Measurements from ENCODE around the gene CAMK1D. TPM values are rescaled to one million over a fixed set of nuclear protein-coding genes. Genes with fewer than 3 reads are reported as not detected.
A peak's percentile ranks its signal among the peaks of the same experiment; 100 is the strongest.
"Not testable (repeated sequence)": the region's sequence is repeated elsewhere in the genome, so short reads cannot be mapped to it uniquely, and the experiment has no call there.

CAMK1D gene
- total RNA-seq, 4 donors from 2014 or later, result 13.5 to 21.4 (median 15.7) TPM

DNA sequence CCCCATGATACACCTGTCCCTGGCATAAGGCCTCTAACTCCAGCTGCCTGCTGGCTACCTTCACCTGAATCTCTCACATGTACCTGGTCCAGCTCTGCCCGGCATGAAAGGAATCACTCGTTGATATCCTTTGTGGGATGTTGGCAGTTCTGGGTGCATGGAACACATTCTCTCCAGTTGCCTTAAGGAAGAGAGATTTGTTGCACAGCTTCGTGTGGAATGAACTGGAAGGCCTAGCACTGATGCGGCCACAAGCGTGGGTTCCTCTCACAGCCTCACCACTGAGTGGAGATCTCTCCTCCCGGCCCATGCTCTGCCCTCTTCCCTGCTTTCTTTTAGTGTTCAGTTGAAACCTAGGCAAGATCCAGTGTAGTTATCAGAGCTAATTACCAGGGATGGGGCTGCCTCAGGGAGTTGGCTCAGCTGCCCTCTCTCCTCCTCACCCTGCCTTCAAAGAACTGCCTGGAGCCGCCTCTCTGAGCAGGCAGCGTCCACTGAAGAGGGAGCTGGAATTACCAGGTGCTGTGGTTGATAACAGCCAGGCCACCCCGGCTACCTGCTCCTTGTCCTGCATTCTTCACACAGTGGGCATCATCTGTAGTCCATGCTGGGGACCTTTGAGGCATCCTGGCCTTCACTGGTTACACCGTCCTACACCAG lies 457.9 kb downstream of the CAMK1D start:
- H3K4me3 ChIP-seq, result no peak overlapping the region
- no peak for DNase-seq
- H3K4me1 ChIP-seq, result peaks cover 0 to 4% (median 0%) of the 10 kb centered on the region in 4 donors
- TF ChIP-seq, protein P1, sequence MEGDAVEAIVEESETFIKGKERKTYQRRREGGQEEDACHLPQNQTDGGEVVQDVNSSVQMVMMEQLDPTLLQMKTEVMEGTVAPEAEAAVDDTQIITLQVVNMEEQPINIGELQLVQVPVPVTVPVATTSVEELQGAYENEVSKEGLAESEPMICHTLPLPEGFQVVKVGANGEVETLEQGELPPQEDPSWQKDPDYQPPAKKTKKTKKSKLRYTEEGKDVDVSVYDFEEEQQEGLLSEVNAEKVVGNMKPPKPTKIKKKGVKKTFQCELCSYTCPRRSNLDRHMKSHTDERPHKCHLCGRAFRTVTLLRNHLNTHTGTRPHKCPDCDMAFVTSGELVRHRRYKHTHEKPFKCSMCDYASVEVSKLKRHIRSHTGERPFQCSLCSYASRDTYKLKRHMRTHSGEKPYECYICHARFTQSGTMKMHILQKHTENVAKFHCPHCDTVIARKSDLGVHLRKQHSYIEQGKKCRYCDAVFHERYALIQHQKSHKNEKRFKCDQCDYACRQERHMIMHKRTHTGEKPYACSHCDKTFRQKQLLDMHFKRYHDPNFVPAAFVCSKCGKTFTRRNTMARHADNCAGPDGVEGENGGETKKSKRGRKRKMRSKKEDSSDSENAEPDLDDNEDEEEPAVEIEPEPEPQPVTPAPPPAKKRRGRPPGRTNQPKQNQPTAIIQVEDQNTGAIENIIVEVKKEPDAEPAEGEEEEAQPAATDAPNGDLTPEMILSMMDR (IDR thresholded peaks at IDR 0.05), result no peak
- TF ChIP-seq POLR2A (IDR thresholded peaks at IDR 0.05), result no peak
- no peak for TF ChIP-seq POLR2AphosphoS5 (IDR thresholded peaks at IDR 0.05)
- TF ChIP-seq EP300 (IDR thresholded peaks at IDR 0.05; ENCODE audit: low read depth), result no peak
- H3K9me3 ChIP-seq, result no peaks in the 10 kb centered on the region
- no peaks in the 10 kb centered on the region for H3K27me3 ChIP-seq
- H3K36me3 ChIP-seq, result no peaks in the 10 kb centered on the region
- in situ Hi-C loops (cut with MboI; ENCODE audit: low pct_ligation_motif_present in 1 of 4, low pct_unique_long_range_greater_than_20kb in 1 of 4, low sequenced_read_pairs in 3 of 4), result no loop called here
- WGBS, 2 donors (ENCODE audit: low coverage in 1 of 2), result 73 to 84% methylated on average over 6 to 10 of the region's 10 CpGs
- intact Hi-C loops (cut with DNase I; ENCODE audit: low total_unique reads), result no loop called here
- H3K27ac ChIP-seq, result peak overlapping the region in 2 of 4 donors; percentile 28 to 38

DNA sequence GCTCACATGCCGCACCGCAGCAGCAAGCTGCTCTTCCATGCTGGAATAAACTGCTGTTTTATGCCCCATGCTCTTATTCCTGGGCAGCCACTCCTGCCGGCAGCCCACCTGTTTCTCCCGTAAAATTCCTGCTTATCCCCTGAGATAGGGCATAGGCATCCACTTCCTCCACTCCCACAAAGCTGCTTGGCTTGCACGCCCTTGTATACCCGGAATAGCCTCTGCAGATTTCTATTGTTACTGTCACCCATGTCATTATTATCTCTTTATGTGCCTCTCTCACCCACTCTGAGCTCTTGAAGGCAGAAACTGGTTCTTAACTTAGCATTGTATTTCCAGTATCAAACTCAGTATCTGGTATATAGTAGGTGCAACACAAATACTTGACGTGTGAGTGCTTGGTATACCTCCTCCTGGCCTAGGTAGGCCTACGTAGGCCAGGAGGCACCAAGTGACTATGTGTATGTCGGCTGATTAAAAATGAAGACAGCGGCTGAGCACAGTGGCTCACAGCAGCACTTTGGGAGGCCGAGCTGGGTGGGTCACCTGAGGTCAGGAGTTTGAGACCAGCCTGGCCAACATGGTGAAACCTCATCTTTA lies 458.8 kb downstream of the CAMK1D start:
- Histone ChIP-seq H3K36me3 (no peaks in the 10 kb centered on the region), H3K4me1 (peaks cover 0 to 4% (median 0%) of the 10 kb centered on the region in 4 donors), H3K27me3 (no peaks in the 10 kb centered on the region), H3K27ac (peak overlapping the region in 2 of 4 donors; percentile 28 to 38), H3K9me3 (no peaks in the 10 kb centered on the region), H3K4me3 (no peak overlapping the region)
- in situ Hi-C loops (cut with MboI; ENCODE audit: low pct_ligation_motif_present in 1 of 4, low pct_unique_long_range_greater_than_20kb in 1 of 4, low sequenced_read_pairs in 3 of 4) (no loop called here), intact Hi-C loops (cut with DNase I; ENCODE audit: low total_unique reads) (no loop called here)
- 70 to 94% methylated on average over 2 to 11 of the region's 11 CpGs for WGBS, 2 donors (ENCODE audit: low coverage in 1 of 2)
- DNase-seq, result peak; percentile 14
- TF ChIP-seq POLR2AphosphoS5 (IDR thresholded peaks at IDR 0.05), result no peak
- TF ChIP-seq POLR2A (IDR thresholded peaks at IDR 0.05), result no peak
- TF ChIP-seq, protein P1 (IDR thresholded peaks at IDR 0.05), result no peak
- no peak for TF ChIP-seq EP300 (IDR thresholded peaks at IDR 0.05; ENCODE audit: low read depth)

DNA sequence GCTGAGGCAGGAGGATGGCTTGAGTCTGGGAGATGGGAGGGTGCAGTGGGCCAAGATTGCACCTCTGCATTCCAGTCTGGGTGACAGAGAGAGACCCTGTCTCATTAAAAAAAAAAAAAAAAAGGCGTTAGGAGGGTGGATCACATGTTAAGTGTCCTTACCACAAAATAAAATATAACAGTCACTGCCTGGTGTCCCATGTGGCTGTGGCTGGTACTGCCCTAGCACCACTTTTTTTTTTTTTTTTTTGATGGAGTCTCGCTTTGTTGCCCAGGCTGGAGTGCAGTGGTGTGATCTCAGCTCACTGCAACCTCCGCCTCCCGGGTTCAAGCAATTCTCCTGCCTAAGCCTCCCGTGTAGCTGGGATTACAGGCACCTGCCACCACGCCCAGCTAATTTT lies 460.7 kb downstream of the CAMK1D start:
- not testable (repeated sequence) for DNase-seq

DNA sequence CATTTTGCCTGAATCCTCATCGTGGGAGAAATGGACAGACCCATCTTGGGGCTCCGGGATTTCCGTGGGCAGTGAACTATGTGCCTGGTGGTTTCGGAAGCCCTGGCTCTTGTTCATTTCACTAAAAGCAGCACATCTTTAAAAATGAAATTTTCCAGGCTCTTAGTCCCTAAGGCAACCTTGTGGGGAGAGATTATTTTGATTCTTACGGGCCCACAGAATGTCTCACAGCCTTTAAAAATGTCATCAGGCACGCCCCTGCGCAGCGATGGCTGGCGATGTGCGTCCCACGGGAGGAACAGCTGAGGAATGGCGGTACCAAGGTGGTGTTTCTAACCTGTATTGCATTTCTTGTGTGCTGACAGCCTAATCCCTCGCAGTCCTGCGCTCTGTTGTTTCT lies 462.5 kb downstream of the CAMK1D start:
- no peaks in the 10 kb centered on the region for H3K9me3 ChIP-seq
- H3K27me3 ChIP-seq, result no peaks in the 10 kb centered on the region
- DNase-seq, result no peak
- no peak overlapping the region for H3K4me3 ChIP-seq
- intact Hi-C loops (cut with DNase I; ENCODE audit: low total_unique reads), result no loop called here
- in situ Hi-C loops (cut with MboI; ENCODE audit: low pct_ligation_motif_present in 1 of 4, low pct_unique_long_range_greater_than_20kb in 1 of 4, low sequenced_read_pairs in 3 of 4), result no loop called here
- TF ChIP-seq POLR2AphosphoS5 (IDR thresholded peaks at IDR 0.05), result no peak
- TF ChIP-seq POLR2A (IDR thresholded peaks at IDR 0.05), result no peak
- TF ChIP-seq EP300 (IDR thresholded peaks at IDR 0.05; ENCODE audit: low read depth), result no peak
- TF ChIP-seq, protein P1 (IDR thresholded peaks at IDR 0.05), result no peak
- H3K36me3 ChIP-seq, result peaks cover 0 to 12% (median 0%) of the 10 kb centered on the region in 4 donors
- H3K27ac ChIP-seq, result no peak overlapping the region
- peaks cover 0 to 4% (median 0%) of the 10 kb centered on the region in 4 donors for H3K4me1 ChIP-seq
- WGBS, 2 donors (ENCODE audit: low coverage in 1 of 2), result 76 to 93% methylated on average over 11 to 14 of the region's 14 CpGs

More for the DNA sequence above, 460.7 kb downstream of the CAMK1D start:
- H3K4me1 ChIP-seq; H3K9me3 ChIP-seq; H3K4me3 ChIP-seq; in situ Hi-C loops (cut with MboI; ENCODE audit: low pct_ligation_motif_present in 1 of 4, low pct_unique_long_range_greater_than_20kb in 1 of 4, low sequenced_read_pairs in 3 of 4); H3K27ac ChIP-seq; intact Hi-C loops (cut with DNase I; ENCODE audit: low total_unique reads); H3K27me3 ChIP-seq: not testable (repeated sequence)
- H3K36me3 ChIP-seq, result peaks cover 0 to 12% (median 0%) of the 10 kb centered on the region in 4 donors
- TF ChIP-seq, protein P1 (IDR thresholded peaks at IDR 0.05), result peak in 3 of 5 experiments; percentile 11 to 26 (median 23)
- 95 to 100% methylated on average over 1 to 6 of the region's 6 CpGs for WGBS, 2 donors (ENCODE audit: low coverage in 1 of 2)
